PC-9 (cell line): Measurements from ENCODE around the gene CCBE1.

ENCODE experiments used
- EZH2 ChIP-seq: fragments of 200-600 bp; sonication (generic); IDR thresholded peaks from 2 replicates; pipeline ENCODE4 v1.8.0; 2017; ENCODE audit warnings: antibody characterized with exemption, low read depth
- TF ChIP-seq, protein P1 (sequence below): fragments of 200-600 bp; sonication (generic); conservative IDR thresholded peaks from 2 replicates; pipeline ENCODE4 v1.6.1; 2017; ENCODE audit warnings: mixed run types, antibody characterized with exemption, mild to moderate bottlenecking, moderate library complexity

DNA sequence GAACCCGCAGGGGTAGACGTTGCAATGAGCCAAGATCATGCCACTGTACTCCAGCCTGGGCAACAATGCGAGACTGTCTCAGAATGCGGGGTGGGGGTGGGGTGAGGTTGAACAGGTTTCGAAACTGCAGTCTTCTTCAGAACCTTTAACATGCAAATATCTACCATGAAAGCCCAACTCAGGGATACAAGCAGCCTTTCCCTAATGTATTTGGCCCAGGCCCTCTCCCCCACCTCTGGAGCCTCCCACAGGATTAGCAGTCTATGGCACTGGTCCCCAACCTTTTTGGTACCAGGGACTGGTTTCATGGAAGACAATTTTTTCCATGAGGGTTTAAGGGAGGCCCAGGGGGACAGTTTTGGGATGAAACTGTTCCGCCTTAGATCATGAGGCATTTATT is 53.5 kb downstream of the CCBE1 start:
- TF ChIP-seq, protein P1, sequence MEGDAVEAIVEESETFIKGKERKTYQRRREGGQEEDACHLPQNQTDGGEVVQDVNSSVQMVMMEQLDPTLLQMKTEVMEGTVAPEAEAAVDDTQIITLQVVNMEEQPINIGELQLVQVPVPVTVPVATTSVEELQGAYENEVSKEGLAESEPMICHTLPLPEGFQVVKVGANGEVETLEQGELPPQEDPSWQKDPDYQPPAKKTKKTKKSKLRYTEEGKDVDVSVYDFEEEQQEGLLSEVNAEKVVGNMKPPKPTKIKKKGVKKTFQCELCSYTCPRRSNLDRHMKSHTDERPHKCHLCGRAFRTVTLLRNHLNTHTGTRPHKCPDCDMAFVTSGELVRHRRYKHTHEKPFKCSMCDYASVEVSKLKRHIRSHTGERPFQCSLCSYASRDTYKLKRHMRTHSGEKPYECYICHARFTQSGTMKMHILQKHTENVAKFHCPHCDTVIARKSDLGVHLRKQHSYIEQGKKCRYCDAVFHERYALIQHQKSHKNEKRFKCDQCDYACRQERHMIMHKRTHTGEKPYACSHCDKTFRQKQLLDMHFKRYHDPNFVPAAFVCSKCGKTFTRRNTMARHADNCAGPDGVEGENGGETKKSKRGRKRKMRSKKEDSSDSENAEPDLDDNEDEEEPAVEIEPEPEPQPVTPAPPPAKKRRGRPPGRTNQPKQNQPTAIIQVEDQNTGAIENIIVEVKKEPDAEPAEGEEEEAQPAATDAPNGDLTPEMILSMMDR = no peak
- TF ChIP-seq EZH2 = no peak
